OCI-LY3 (cell line): ENCODE results near the gene AKAP17A.

Experiments used
- CTCF ChIP-seq: fragments of 200-600, 300-600 bp; sonication (generic); IDR thresholded peaks from 2 replicates; pipeline ENCODE4 v1.5.1; 2014; ENCODE audit warnings: antibody characterized with exemption, low read length, low read depth
- EZH2phosphoT487 ChIP-seq: fragments of 200-600 bp; shearing (Covaris generic); IDR thresholded peaks from 2 replicates; pipeline ENCODE4 v1.6.1; 2018; ENCODE audit warnings: antibody characterized with exemption, mixed run types, low read depth

GRCh38 chrX:1610736-1611135 is 19.3 kb downstream of the AKAP17A start:
- TF ChIP-seq CTCF (no peak), EZH2phosphoT487 (no peak)
